Testis (tissue), 3 donors: ENCODE data around the gene CRADD. TPM values are rescaled to one million over a fixed set of nuclear protein-coding genes. Genes with fewer than 3 reads are reported as not detected.

Source experiments
- DNase-seq: peaks from one replicate; pipeline ENCODE4 v3.0.0-alpha.2; 2019
- H3K27ac ChIP-seq, 2 donors: fragments of 200-600 bp; sonication (generic); one replicate each; pipeline ENCODE4 v1.5.1; 2019
- H3K27me3 ChIP-seq: fragments of 200-600 bp; sonication (generic); one replicate; pipeline ENCODE4 v1.5.1; 2019
- H3K36me3 ChIP-seq: fragments of 200-600 bp; sonication (generic); one replicate; pipeline ENCODE4 v1.5.1; 2017; ENCODE audit warnings: low read depth; ENCODE audit errors: missing control alignments
- H3K4me1 ChIP-seq: fragments of 200-600 bp; sonication (generic); one replicate; pipeline ENCODE4 v1.5.1; 2019
- H3K4me3 ChIP-seq, 2 donors: fragments of 200-600 bp; sonication (generic); one replicate each; pipeline ENCODE4 v1.5.1; 2017 to 2019
- H3K9me3 ChIP-seq: fragments of 200-600 bp; sonication (generic); one replicate; pipeline ENCODE4 v1.5.1; 2017
- POLR2A ChIP-seq: fragments of 450-650 bp; IDR thresholded peaks from one replicate; pipeline ENCODE4 v1.6.1; 2017; ENCODE audit warnings: antibody characterized with exemption, mild to moderate bottlenecking, moderate library complexity
- WGBS, 2 donors: methylation state at CpG; one replicate each; pipeline ENCODE4 v1.1.5; 2018; 5-methylcytosine and 5-hydroxymethylcytosine counted together
- intact Hi-C: fragments of 100-400 bp; cut with DNase I; formaldehyde crosslinking; loops from one replicate; pipeline ENCODE4 v1.15.1; 2023; ENCODE audit warnings: low total_unique reads
- polyA plus RNA-seq: library from polyadenylated mRNA; stranded (reverse); fragments of 350-450 nt; fragmentation: Illumina TruSeq; extraction: RNeasy Lipid Tissue Mini Kit (QIAGEN cat#74804); gene quantifications from one replicate; pipeline ENCODE4 v1.2.3, GENCODE V29; 2014; ENCODE audit warnings: low read depth, low replicate concordance; ENCODE audit not compliant: insufficient read depth
- total RNA-seq, 2 donors: library from RNA; depleted of rRNA; stranded (reverse); fragments of >200 nt; gene quantifications; one replicate each; pipeline ENCODE4 v1.2.3, GENCODE V29; 2016
- TF ChIP-seq, protein P1 (sequence below), 3 experiments: fragments of 450-650 bp in 2 of 3; fragments of 200-600 bp in 1 of 3; sonication (generic) in 1 of 3; IDR thresholded peaks; one replicate each; pipeline ENCODE4 v1.5.1; 2016 to 2019; ENCODE audit warnings: antibody characterized with exemption in 3 of 3, mild to moderate bottlenecking in 2 of 3, moderate library complexity in 1 of 3

Gene CRADD
- total and polyA plus RNA-seq, 3 donors from 2014 or later, result 43.2 to 53.0 (median 46.0) TPM

DNA sequence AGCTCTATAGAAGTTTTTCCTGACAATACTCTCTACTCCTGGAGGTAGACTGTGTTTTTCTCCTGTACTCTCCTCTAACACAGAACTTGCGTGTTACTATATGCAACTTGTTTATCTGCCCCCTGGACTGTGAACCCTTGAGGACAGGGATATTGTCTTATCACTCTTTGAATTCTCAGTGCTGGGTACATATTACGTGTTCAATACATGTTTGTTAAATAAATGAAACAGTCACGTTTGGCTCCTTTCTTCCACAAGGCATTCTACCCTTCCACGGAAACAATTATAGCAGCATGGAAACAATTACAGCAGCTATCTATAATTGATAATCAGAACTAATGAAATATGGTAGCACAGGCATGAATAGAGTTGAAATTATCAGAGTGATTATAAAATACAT is 50.7 kb downstream of the CRADD start:
- 88 to 89% methylated on average over 4 of the region's 4 CpGs for WGBS, 2 donors
- Histone ChIP-seq H3K27ac (peak overlapping the region; percentile 50 to 82), H3K9me3 (no peaks in the 10 kb centered on the region), H3K4me3 (no peak overlapping the region), H3K36me3 (no peaks in the 10 kb centered on the region), H3K4me1 (peaks cover 6% of the 10 kb centered on the region), H3K27me3 (no peaks in the 10 kb centered on the region)
- no peak for TF ChIP-seq POLR2A
- TF ChIP-seq, protein P1, sequence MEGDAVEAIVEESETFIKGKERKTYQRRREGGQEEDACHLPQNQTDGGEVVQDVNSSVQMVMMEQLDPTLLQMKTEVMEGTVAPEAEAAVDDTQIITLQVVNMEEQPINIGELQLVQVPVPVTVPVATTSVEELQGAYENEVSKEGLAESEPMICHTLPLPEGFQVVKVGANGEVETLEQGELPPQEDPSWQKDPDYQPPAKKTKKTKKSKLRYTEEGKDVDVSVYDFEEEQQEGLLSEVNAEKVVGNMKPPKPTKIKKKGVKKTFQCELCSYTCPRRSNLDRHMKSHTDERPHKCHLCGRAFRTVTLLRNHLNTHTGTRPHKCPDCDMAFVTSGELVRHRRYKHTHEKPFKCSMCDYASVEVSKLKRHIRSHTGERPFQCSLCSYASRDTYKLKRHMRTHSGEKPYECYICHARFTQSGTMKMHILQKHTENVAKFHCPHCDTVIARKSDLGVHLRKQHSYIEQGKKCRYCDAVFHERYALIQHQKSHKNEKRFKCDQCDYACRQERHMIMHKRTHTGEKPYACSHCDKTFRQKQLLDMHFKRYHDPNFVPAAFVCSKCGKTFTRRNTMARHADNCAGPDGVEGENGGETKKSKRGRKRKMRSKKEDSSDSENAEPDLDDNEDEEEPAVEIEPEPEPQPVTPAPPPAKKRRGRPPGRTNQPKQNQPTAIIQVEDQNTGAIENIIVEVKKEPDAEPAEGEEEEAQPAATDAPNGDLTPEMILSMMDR (IDR thresholded peaks at IDR 0.05), result no peak
- DNase-seq, result no peak
- intact Hi-C loops, result no loop called here

- H3K4me1 ChIP-seq, result peaks cover 6% of the 10 kb centered on the region
- no peak for DNase-seq
- no peaks in the 10 kb centered on the region for H3K36me3 ChIP-seq
- H3K27ac ChIP-seq, result no peak overlapping the region
- WGBS, 2 donors, result 83 to 90% methylated on average over 3 of the region's 3 CpGs
- H3K9me3 ChIP-seq, result no peaks in the 10 kb centered on the region
- TF ChIP-seq POLR2A, result no peak
- TF ChIP-seq, protein P1 (IDR thresholded peaks at IDR 0.05), result no peak
- H3K27me3 ChIP-seq, result no peaks in the 10 kb centered on the region
- H3K4me3 ChIP-seq, result no peak overlapping the region
- intact Hi-C loops, result no loop called here
Observed at GRCh38 chr12:93729934-93730333, 52.8 kb downstream of the CRADD start.

DNA sequence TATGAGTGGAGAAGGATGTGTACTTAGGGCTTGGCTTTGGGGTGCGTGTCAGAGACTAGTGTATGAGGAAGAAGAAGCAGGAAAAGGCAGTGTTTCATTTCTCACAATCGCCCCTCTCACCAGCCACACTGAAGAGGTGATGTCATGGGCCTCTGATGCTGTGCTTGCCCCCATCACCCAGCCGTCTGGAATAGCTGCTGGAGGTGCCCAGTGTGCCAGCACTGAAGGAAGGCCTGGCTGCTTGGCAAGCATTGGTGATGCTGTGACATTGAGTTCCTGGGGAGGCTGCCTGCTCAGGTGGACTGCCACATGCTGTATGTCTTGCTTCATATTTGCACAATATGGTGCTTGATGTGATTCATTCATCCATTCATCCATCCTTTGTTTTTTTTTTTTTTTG is 56.2 kb downstream of the CRADD start:
- H3K36me3 ChIP-seq, result no peaks in the 10 kb centered on the region
- no peak overlapping the region for H3K4me3 ChIP-seq
- no peak for TF ChIP-seq POLR2A
- TF ChIP-seq, protein P1 (IDR thresholded peaks at IDR 0.05), result no peak
- peaks cover 13% of the 10 kb centered on the region for H3K4me1 ChIP-seq
- H3K9me3 ChIP-seq, result no peaks in the 10 kb centered on the region
- intact Hi-C loops, result no loop called here
- H3K27me3 ChIP-seq, result no peaks in the 10 kb centered on the region
- 83 to 85% methylated on average over 3 of the region's 3 CpGs for WGBS, 2 donors
- no peak for DNase-seq
- H3K27ac ChIP-seq, result no peak overlapping the region

GRCh38 chr12:93733928-93734327 is 56.8 kb downstream of the CRADD start:
- no peak for DNase-seq
- Histone ChIP-seq H3K9me3 (no peaks in the 10 kb centered on the region), H3K4me1 (peaks cover 13% of the 10 kb centered on the region), H3K27ac (no peak overlapping the region), H3K36me3 (no peaks in the 10 kb centered on the region), H3K27me3 (no peaks in the 10 kb centered on the region), H3K4me3 (no peak overlapping the region)
- intact Hi-C loops, result no loop called here
- TF ChIP-seq, protein P1 (IDR thresholded peaks at IDR 0.05), result no peak
- TF ChIP-seq POLR2A, result no peak
- 96 to 97% methylated on average over 5 of the region's 5 CpGs for WGBS, 2 donors

GRCh38 chr12:93734784-93735183 is 57.6 kb downstream of the CRADD start:
- DNase-seq, result no peak
- peaks cover 13% of the 10 kb centered on the region for H3K4me1 ChIP-seq
- H3K27me3 ChIP-seq, result no peaks in the 10 kb centered on the region
- H3K27ac ChIP-seq, result no peak overlapping the region
- WGBS, 2 donors, result 90 to 95% methylated on average over 2 of the region's 2 CpGs
- H3K36me3 ChIP-seq, result no peaks in the 10 kb centered on the region
- no peaks in the 10 kb centered on the region for H3K9me3 ChIP-seq
- H3K4me3 ChIP-seq, result no peak overlapping the region
- intact Hi-C loops, result no loop called here
- TF ChIP-seq, protein P1 (IDR thresholded peaks at IDR 0.05), result no peak
- TF ChIP-seq POLR2A, result no peak
